Stimulated activated CD4-positive, alpha-beta T cell treated with anti-CD3 and anti-CD28 coated beads, Interleukin-4, amount 100 ng/mL, for 4 hours (primary cell): Measurements from ENCODE around the gene TSPY10.
"Not testable (repeated sequence)": the region's sequence is repeated elsewhere in the genome, so short reads cannot be mapped to it uniquely, and the experiment has no call there.

Experiments
- DNase-seq, 2 experiments: peaks; one replicate each; pipeline ENCODE4 v3.0.0-alpha.2; 2020

Gene TSPY10

DNA sequence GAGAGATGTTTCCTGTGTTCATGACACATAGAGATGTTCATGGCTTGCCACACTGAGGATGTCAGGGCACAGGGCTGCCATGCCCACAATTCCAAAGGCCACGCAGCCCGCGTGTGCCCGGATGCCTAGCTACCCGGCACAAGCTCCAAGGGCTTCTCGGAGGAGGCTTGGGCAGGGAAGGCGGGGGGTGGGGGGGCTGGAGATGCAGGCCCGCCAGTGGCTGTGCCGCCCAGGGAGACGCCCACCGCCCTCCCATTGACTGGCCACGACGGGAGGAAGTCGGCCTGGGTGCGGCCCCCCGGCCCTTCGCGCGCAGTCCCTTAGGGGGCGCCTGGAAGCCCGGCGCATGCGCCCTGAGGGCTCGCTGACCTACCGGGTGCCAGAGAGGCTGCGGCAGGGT lies at the start of gene TSPY10:
TSPY10 (plus strand) TSS at position 301 of the 400 bp plus-strand sequence; CDS start at position 347, 46 bp downstream.
- DNase-seq: not testable (repeated sequence)

- DNase-seq: not testable (repeated sequence)
Measured at GRCh38 chrY:9486967-9487366, 40.7 kb upstream of the TSPY10 start, which contains the start of gene TSPY9. TSS of gene TSPY9 (plus strand) at chrY:9487267. CDS start at chrY:9487313, 46 bp downstream.

- DNase-seq: not testable (repeated sequence)
Measured at GRCh38 chrY:9504396-9504795, 23.3 kb upstream of the TSPY10 start.

GRCh38 chrY:9516287-9516686 lies 11.4 kb upstream of the TSPY10 start:
- not testable (repeated sequence) for DNase-seq
